Activated T-cell treated with anti-CD3 and anti-CD28 coated beads for 24 hours (primary cell): ENCODE results near the gene NUTM2E.
"Not testable (repeated sequence)": the region's sequence is repeated elsewhere in the genome, so short reads cannot be mapped to it uniquely, and the experiment has no call there.

Source experiments
- DNase-seq: peaks from one replicate; pipeline ENCODE4 v3.0.0-alpha.2; 2020; ENCODE audit warnings: low read depth

The NUTM2E gene

DNA sequence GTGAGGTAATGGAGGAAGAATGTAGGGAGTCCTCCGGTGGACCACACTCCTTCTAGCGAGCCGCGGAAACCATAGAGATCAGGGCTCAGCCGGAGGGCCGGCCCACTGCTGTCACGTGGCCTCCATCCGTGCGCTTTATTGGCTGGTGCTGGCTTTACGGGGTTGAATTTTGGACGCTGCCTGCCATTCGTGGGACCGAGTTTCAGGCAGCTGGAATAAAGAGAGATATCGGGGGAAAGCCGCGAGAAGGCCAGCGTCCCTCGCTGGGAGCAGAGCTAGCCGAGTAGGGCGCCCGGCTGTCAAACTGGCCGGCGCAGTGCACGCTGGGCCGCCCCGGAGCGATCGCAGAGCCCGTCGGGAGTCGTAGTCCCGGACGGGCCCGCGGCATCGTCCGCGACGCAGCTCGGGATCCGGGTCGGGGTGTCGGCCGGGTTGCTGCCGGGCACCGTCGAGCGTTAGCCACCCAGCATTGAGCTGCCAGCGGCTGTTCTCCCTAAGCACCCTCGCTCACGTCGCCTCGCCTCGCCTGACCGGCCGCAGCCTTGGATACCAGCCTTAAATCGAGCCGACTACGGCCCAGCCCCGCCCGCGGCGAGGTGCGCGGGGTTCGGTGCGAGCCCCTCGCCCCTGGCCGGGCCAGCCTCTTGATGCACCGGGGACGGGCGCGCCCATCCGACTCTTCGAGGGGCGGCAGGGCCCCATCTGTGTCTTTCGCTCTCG lies at the start of gene NUTM2E:
NUTM2E (plus strand) TSS at position 244 of the 720 bp plus-strand sequence. CDS start 15,002 bp downstream, outside the sequence.
- peak; percentile 56 for DNase-seq

DNA sequence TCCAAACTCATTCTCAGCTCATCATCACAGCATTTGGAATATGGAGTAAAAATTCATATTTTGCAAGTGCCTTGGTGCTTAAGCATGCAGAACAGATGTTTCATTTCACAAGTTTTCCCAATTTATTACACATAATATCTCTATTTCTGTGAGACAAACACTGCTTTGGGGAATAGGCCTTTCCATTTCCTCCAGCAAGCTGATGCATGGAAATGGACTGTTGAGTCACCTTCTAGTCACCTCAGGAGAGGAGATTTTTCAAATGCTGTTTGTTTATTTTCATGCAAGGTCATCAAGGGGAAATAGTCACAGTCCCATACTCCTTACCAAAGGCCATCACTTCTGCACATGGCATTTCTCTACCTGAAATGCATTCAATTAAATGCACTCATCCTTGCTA lies 48.5 kb upstream of the NUTM2E start:
- DNase-seq: not testable (repeated sequence)

DNA sequence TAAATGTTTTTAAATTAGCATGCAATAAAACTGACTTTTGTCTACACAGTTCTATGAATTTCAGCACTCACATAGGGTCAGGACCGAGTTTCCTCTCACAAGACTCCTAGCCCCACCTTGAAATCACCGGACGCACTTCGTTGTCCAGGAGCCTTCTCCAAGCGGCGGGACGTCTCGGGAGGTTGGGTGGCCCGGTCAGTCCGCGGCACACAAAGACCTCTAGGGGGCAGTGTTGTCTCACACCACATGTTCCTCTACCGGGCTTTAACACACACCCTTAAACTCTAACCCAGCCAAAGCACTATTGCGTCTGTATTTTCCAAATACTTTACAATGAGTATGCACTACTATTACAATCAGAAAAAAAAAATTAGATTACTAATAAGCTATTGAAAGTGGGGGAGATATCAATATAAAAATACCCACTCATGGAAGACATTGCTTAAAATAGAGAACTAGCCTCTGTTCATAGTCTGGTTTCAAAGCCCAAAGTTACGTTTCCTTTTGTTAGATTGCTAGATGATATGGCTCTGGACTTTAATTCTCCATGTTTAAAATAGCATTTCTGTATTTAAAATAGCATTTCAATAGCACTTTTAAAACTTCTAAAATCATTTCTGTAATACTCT lies 47.1 kb upstream of the NUTM2E start:
- peak; percentile 50 for DNase-seq

- DNase-seq: not testable (repeated sequence)
These were observed 46.5 kb upstream of the NUTM2E start for GRCh38 chr10:79779992-79780391.

GRCh38 chr10:79781584-79781983 lies 45.0 kb upstream of the NUTM2E start:
- not testable (repeated sequence) for DNase-seq

DNA sequence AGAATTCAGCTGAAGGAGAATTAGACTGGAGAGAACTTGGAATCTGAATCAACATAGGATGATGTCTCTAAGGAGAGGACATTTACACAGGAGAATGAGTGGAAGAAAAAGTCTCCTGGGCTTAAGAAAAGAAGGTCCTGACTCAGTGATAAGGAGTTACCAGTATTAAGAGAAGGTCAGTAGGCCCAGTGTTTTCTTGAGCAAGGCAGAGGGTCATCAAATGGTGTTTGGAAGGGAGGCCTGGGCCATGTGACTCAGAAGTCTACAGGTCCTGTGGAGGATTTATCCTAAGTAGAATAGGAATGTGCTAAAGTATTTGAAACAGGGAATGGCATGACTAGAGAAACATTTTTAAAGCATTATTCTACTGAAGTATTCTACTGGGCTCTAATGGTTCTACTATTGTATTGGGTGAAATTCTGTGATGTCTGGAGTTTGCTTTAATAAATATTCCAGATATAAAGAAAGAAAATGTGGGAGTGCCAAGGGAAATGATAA lies 39.0 kb upstream of the NUTM2E start:
- not testable (repeated sequence) for DNase-seq

GRCh38 chr10:79789351-79789750 lies 37.2 kb upstream of the NUTM2E start:
- DNase-seq: not testable (repeated sequence)

- DNase-seq: not testable (repeated sequence)
These were observed 34.5 kb upstream of the NUTM2E start for GRCh38 chr10:79791906-79792517.

DNA sequence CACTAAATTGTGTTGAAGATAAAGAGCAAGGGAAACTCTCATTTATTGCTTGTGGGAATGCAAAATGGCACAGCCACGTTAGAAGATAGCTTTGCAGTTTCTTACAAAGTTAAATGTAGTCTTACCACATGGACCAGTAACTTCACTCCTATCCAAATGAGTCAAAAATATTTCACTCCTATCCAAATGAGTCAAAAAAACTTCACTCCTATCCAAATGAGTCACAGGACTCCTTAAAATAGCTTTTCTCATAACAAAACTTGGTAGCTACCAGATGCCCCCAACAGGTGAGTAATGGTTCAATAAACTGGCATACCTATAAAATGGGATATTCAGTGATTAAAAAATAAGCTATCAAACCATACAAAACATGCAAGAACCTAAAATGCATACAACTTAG lies 27.2 kb upstream of the NUTM2E start:
- DNase-seq: not testable (repeated sequence)

DNA sequence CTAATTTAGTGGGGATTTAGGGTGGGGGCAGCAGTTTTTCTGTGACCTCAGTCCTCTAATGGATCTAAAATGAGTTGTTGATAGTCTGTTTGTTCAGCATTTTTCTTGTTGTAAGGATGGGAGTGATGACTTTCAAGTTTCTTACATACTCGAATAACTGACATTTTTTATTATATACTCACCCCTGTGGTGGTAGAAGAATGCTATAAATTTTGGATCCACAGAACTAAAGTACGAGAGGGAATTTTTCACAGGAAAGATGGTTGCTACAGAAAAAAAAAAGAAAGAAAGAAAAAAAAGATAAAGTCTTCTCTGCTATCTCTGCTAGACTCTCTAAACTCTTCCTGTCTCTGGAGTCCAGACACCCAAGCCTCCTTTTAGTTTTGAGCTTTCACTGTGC lies 20.7 kb upstream of the NUTM2E start:
- DNase-seq: not testable (repeated sequence)

DNA sequence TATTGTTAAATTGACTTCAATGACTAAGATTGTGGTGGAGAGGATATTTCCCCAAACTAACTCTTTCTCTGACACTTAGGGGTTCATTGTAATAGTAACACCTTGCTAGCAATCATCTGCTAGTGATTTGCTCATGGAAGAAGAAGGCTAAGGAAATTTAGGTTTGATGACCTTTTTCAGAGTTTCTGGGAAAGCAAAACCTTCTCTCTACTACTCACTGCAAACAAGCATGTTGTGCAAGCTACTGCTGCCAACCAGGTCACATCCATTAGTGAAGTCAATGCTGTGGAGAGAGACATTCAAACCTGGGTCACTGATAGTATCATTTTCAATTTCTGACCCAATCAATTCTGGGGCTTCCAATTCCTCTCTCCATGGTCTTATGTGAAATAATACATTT lies 14.6 kb upstream of the NUTM2E start:
- not testable (repeated sequence) for DNase-seq

GRCh38 chr10:79816290-79816689 lies 10.2 kb upstream of the NUTM2E start:
- DNase-seq: not testable (repeated sequence)

DNA sequence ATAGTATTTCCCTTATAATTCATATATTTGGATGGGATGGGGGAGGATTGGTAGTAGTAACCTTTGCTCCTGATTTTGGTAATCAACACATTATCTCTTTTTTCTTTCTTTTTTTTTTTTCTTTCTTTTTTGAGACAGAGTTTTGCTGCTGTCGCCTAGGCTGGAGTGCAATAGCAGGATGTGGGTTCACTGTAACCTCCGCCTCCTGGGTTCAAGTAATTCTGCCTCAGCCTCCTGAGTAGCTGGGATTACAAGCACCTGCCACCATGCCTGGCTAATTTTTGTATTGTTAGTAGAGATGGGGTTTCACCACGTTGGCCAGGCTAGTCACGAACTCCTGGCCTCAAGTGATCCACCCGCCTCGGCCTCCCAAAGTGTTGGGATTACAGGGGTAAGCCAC lies 3.2 kb upstream of the NUTM2E start:
- peak; percentile 1 for DNase-seq

DNA sequence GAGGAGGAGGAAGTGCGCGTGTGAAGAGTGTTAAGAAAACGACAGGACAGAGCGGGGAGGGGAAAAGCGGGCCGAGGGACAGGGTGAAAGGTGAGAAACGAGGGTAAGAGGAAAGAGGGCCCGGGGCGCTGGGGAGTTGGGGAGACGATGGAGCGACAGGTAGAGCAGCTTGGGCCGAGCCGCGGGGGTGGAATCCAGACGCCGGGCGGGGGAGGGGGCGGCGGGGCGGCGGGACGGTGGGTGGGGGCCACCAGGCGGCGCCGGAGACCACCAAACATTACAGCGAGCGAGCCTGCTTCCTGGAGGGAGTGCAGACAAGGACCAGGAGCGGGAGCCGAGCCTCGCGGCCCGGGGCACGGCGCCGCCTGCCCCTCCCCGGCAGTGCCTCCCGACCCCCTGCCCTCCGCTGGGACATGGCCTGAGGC lies 940 bp upstream of the NUTM2E start:
- not testable (repeated sequence) for DNase-seq

GRCh38 chr10:79826131-79826495 lies 426 bp upstream of the NUTM2E start:
- not testable (repeated sequence) for DNase-seq

- not testable (repeated sequence) for DNase-seq
These were observed 7.3 kb downstream of the NUTM2E start for GRCh38 chr10:79833833-79834232.

DNA sequence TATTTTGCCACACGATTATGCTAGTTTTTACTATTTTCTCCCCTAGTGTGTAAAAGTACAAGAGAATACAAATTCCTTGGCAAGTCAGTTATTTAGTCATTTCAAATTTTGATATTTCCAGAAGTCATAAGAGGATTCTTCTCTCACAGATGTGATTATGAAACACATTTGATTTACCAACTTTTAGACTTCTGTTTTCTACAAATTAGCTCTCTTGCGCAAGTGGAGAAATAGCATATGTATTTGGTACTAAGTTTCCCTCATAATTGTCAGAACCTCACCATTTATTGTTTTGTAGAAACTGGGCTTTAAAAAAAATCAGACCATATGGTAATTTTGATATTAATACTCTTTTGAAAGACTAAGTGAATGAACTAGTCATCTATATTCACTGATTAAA lies 9.4 kb downstream of the NUTM2E start:
- not testable (repeated sequence) for DNase-seq

DNA sequence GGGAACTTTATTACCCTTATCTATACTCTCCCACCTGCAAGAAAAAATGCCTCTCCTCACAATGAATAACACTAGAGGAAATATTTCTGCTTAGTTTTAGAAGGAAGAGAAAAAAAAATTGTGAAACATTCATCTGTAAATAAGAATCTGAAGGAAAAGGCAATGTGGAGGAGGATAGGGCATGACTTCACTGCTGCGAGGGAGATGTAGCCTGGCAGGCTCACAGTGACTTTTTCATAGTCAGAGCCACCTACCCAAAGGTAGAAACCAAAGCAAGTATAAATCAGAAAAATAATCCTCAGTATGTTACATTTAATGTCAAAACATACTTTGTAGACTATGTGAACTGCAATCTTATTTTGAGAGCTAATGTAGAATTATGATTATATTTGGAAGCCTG lies 10.4 kb downstream of the NUTM2E start:
- DNase-seq: not testable (repeated sequence)

- DNase-seq: not testable (repeated sequence)
These were observed 11.9 kb downstream of the NUTM2E start for GRCh38 chr10:79838441-79838840.

DNA sequence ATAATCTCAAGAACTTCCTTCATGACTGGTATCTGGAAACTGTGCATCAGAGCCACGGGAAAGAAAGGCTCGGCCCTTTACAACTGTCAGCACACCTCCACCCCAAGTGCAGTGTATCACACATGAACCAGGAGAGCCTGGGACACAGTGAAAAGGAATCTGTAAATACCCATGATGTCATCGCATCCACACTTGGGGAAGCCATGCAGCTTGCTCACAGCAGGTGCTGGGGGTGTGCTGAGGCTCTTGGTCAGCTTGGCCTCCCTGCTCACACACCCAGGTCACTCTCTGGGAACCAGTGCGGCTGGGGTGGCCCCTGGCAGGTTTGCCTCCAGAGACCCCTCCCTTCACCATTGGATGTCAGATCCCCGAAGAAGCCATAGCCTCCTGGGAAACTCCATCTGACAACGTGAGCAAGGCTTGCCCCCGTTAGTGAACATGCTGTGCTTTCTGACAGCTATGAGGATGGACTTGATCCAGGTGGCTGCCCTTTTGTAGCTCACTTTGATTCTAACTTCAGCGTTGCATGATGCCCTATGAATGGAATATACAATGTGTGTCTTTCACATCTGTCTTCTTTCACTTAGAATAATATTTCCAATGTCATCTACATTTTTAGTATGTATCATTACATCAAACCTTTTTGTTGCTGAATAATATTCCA lies 26.8 kb downstream of the NUTM2E start:
- not testable (repeated sequence) for DNase-seq

GRCh38 chr10:79862269-79862668 lies 35.7 kb downstream of the NUTM2E start:
- not testable (repeated sequence) for DNase-seq

DNA sequence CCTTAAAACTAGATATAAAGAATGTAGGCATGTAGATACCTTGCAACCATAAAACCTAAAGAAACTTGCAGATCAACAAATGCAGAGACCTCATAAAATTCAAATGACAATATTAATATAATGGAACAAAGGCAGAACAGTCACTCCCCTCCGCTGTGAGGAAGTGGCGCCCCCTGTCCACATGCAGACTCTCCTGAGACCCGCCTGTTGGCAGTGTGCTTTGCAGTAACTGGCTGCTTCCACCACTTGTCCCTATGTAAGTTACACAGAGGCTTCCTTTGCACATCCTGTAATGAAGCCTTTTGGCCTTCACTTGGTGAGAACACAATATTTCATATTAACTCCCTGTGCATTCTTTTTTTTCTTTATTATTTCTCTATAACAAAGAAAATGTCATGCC lies 36.3 kb downstream of the NUTM2E start:
- DNase-seq: not testable (repeated sequence)
